ENCODE data around the gene USP51.
"Not testable (repeated sequence)": the region's sequence is repeated elsewhere in the genome, so short reads cannot be mapped to it uniquely, and the experiment has no call there.

USP51 gene

DNA sequence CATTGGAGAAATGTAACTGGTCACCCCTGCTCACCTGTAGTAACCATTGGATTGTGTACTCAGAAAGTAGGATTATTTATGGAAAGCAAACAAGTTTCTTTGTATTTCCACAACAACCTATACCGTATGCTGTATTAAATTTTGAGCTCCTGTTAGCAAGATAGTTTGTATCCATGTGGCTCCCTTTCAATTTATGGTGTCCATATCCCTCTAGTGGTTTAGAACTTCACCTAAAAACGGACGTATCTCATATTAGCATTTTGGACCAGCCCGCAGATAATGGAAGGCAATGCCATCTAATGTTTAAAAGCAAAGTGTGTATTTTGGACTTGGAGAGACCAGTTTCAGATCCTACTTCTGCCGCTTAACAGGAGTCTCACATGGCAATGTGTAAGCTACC is 17.4 kb upstream of the USP51 start:
- DNase-seq (ENCODE audit: low read depth, low spot score); H3K4me3 ChIP-seq (ENCODE audit: low read depth, low read length); POLR2A ChIA-PET; CTCF ChIA-PET: not testable (repeated sequence)

DNA sequence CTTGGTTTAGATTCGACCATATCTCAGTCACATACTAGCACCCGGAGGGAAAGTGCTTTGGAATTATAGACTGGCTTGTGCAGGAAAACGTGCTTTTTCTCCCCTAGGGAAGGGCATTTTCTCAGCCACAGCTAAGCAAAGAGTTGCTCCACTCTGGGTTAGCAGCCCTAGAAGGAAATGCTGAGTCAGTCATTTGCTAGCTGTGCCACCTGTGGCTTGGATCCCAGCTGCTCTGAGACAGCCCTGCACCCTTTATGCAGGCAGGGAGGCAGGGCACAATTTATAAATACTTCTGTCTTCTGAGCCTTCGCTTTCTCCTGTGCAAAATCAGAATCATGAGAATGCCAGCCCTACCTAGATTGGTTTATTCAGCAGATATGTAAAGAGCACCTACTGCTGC is 1.3 kb upstream of the USP51 start:
- DNase-seq (ENCODE audit: low read depth, low spot score) = no peak
- TF ChIP-seq, protein P1, sequence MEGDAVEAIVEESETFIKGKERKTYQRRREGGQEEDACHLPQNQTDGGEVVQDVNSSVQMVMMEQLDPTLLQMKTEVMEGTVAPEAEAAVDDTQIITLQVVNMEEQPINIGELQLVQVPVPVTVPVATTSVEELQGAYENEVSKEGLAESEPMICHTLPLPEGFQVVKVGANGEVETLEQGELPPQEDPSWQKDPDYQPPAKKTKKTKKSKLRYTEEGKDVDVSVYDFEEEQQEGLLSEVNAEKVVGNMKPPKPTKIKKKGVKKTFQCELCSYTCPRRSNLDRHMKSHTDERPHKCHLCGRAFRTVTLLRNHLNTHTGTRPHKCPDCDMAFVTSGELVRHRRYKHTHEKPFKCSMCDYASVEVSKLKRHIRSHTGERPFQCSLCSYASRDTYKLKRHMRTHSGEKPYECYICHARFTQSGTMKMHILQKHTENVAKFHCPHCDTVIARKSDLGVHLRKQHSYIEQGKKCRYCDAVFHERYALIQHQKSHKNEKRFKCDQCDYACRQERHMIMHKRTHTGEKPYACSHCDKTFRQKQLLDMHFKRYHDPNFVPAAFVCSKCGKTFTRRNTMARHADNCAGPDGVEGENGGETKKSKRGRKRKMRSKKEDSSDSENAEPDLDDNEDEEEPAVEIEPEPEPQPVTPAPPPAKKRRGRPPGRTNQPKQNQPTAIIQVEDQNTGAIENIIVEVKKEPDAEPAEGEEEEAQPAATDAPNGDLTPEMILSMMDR (IDR thresholded peaks at IDR 0.05; ENCODE audit: insufficient read depth, low read length, missing control alignments) = no peak
- POLR2A ChIA-PET = no interaction called here
- CTCF ChIA-PET = no interaction called here
- no peak overlapping the region for H3K4me3 ChIP-seq (ENCODE audit: low read depth, low read length)

DNA sequence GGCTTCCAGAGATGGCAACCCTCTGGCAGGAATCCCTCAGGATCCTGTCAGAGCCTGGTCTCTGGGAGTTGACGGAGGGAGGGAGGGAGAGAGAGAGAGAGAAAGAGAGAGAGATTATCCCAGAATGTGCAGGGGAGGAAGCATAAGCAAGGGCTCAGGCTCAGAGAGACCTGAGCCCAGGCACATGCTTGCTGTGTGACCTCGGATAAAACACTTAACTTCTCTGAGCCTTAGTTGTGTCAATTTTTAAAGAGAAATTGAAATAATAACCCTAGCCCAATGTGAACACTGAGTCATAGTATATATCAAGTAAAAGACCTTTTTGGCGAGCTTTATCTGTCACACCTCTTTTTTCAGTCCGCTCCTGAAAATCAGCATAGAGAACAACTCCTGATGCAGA is 473 bp upstream of the USP51 start:
- no peak for DNase-seq (ENCODE audit: low read depth, low spot score)
- CTCF ChIA-PET = no interaction called here
- H3K4me3 ChIP-seq (ENCODE audit: low read depth, low read length) = peak overlapping the region; percentile 68
- POLR2A ChIA-PET = no interaction called here
- TF ChIP-seq, protein P1 (IDR thresholded peaks at IDR 0.05; ENCODE audit: insufficient read depth, low read length, missing control alignments) = no peak

DNA sequence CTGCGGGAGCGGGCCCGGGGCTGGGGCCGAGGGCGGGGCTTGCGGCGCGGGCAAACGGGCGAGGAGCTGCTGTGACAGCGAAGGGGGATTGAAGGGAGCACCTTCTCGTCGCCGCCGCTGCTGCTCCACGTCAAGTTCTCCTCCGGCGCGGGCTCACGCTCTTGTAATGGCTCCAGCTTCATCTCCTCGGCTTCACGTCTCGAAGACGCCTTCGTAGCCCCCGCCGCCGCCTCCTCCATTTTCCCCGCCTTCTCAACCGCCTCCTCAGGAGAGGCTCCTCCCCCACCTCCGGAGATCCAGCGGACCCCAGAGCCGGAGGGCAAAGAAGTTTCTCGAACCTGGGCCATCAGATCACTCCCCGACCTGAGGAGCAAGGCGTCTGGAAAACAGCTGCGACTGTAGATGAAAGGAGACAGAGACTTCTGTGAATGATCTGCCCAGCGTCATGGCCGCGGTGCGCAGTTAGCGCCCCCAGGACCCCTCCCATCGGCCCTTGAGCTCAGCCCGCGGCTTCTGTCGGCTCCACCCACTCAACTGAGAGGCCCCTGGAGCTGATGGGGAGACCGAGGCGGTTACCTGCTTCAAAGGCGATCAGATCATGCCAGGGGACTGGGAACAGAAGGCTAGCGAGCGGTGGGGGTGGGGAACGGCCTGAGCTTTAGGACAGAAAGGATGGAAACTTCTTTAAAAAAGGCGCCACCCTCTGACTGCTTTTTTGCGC is 895 bp downstream of the USP51 start:
- POLR2A ChIA-PET = interaction anchor here (0.6 to 1.6 kb wide), 2 partner anchors 37 to 221 kb away, joined by 3 to 9 read pairs; partner anchors contain the start of gene MAGEH1
- peak overlapping the region; percentile 68 for H3K4me3 ChIP-seq (ENCODE audit: low read depth, low read length)
- CTCF ChIA-PET = interaction anchor here (1.2 to 1.4 kb wide), 2 partner anchors 36 to 229 kb away, joined by 3 to 6 read pairs; partner anchors contain the start of genes MAGEH1 and RRAGB
- TF ChIP-seq, protein P1 (IDR thresholded peaks at IDR 0.05; ENCODE audit: insufficient read depth, low read length, missing control alignments) = no peak
- DNase-seq (ENCODE audit: low read depth, low spot score) = no peak

DNA sequence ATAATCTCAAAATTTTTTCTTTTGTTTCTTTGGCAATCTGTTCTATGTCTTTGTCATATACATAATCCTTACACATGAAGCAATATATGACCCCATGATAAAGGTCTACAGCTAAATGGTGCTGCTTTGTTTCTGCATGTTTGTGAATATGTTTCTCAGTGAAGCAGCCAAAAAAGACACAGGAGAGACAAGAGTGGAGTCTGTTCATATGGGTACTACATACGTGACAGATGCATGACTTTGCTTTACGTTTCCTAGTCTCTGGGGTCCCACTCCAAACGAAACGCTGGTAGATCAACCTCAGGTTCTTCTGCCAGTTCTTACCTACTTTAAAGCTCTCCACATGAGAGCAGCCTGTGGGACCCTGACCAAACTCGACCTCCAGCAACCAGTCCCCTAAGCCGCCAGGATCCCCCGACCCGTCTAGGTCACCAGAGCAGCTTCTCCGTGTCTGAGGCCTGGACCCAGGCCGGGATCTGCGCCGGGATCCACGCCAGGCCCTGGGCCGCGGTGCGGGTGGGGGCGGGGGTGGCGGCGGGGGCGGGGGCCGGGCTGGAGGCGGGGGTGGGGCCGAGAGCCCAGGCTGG is 1.5 kb downstream of the USP51 start:
- peak overlapping the region; percentile 68 for H3K4me3 ChIP-seq (ENCODE audit: low read depth, low read length)
- TF ChIP-seq, protein P1 (IDR thresholded peaks at IDR 0.05; ENCODE audit: insufficient read depth, low read length, missing control alignments) = no peak
- POLR2A ChIA-PET = interaction anchor here (0.6 to 1.6 kb wide), 2 partner anchors 36 to 220 kb away, joined by 3 to 9 read pairs; partner anchors contain the start of gene MAGEH1

DNA sequence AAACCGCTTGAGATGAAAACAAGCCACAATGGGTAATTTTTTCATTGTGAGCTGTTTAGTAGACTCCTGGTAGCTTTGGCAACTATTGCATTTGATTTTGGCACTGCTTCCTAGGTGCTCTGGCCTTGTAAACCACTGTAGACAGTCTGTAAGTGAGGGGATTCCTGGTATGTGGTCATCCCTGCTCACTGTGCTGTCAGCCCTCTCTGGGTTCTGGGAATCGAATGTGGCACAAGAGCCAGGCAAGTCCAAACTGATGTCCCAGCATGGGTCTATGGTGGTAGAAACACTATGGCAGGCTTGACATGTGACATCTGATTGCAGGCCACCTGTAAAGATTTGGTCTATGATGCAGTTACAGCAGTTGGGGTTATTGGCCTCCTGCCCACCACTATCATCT is 2.5 kb downstream of the USP51 start:
- TF ChIP-seq, protein P1 (IDR thresholded peaks at IDR 0.05; ENCODE audit: insufficient read depth, low read length, missing control alignments) = no peak
- DNase-seq (ENCODE audit: low read depth, low spot score) = no peak
- no peak overlapping the region for H3K4me3 ChIP-seq (ENCODE audit: low read depth, low read length)
- ChIA-PET CTCF (no interaction called here), POLR2A (no interaction called here)

More for the DNA sequence above, 1.5 kb downstream of the USP51 start:
- DNase-seq (ENCODE audit: low read depth, low spot score) = no peak
- CTCF ChIA-PET = interaction anchor here (1.2 kb wide), 1 partner anchor 230 kb away, joined by 3 read pairs; the partner anchor contains the start of gene RRAGB
